Measurements from ENCODE around the gene EPS8.

Gene EPS8

DNA sequence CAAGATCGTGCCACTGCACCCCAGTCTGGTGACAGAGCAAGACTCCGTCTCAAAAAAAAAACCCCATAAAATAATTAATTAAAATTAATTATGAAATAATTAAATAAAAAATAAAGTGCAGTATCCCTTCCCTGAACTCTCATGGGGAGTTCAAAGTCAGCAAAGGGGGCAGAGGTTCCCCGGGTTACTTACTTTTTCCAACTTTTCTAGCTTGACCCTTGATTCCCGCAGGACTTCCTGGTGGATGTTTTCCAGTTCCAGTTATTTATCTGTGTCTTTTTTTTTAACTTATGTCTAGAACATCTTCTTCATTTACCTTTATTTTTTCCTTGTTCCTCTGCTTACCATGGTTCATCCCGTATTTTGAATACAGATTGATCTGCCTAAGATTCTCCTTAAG is 197.4 kb downstream of the EPS8 start:
- TF ChIP-seq POLR2AphosphoS5 (IDR thresholded peaks at IDR 0.05; ENCODE audit: low read depth, low read length) (no peak), TAF1 (IDR thresholded peaks at IDR 0.05; ENCODE audit: borderline replicate concordance, insufficient read depth, low read length) (no peak), SIN3A (IDR thresholded peaks at IDR 0.05; ENCODE audit: borderline replicate concordance, insufficient read depth, low read length) (no peak), FOXP2 (optimal IDR thresholded peaks at IDR 0.05; ENCODE audit: borderline replicate concordance, extremely low read depth, extremely low read length, insufficient read depth) (no peak)
- TF ChIP-seq, protein P1, sequence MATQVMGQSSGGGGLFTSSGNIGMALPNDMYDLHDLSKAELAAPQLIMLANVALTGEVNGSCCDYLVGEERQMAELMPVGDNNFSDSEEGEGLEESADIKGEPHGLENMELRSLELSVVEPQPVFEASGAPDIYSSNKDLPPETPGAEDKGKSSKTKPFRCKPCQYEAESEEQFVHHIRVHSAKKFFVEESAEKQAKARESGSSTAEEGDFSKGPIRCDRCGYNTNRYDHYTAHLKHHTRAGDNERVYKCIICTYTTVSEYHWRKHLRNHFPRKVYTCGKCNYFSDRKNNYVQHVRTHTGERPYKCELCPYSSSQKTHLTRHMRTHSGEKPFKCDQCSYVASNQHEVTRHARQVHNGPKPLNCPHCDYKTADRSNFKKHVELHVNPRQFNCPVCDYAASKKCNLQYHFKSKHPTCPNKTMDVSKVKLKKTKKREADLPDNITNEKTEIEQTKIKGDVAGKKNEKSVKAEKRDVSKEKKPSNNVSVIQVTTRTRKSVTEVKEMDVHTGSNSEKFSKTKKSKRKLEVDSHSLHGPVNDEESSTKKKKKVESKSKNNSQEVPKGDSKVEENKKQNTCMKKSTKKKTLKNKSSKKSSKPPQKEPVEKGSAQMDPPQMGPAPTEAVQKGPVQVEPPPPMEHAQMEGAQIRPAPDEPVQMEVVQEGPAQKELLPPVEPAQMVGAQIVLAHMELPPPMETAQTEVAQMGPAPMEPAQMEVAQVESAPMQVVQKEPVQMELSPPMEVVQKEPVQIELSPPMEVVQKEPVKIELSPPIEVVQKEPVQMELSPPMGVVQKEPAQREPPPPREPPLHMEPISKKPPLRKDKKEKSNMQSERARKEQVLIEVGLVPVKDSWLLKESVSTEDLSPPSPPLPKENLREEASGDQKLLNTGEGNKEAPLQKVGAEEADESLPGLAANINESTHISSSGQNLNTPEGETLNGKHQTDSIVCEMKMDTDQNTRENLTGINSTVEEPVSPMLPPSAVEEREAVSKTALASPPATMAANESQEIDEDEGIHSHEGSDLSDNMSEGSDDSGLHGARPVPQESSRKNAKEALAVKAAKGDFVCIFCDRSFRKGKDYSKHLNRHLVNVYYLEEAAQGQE (IDR thresholded peaks at IDR 0.05; ENCODE audit: insufficient read depth in 1 of 2, low read depth in 2 of 2, low read length in 2 of 2), result no peak

DNA sequence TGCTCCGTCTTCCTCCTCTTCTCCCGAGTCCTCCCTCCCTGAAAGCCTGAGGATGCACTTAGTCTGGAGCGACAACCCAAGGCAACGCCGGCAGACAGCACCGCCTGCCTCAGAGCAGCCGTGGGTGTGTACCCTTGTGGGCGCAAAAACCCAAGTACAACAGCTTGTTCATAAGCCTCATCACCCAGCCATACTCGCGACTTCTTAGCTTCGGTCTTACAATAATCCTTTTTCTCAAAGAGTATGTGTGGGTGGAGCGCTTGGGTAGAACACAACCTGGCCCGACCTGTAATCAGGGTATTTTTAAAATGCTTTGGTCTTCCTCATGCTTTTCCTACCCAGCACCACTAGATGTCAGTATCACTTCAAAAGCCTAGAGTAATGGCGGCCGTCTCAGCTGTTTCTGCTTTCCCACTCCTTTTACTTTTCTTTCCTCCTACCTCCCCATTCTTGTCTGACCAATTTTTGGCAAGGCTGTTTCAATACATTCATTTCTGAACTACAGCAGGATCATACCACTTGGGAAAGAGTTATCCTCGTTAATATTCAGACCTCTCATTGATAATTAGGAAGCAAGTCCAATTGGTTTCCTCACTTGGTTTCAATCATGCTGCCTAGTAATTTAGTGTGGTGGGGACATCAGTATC is 198.9 kb downstream of the EPS8 start:
- TF ChIP-seq SIN3A (IDR thresholded peaks at IDR 0.05; ENCODE audit: borderline replicate concordance, insufficient read depth, low read length) (no peak), POLR2AphosphoS5 (IDR thresholded peaks at IDR 0.05; ENCODE audit: low read depth, low read length) (no peak), FOXP2 (optimal IDR thresholded peaks at IDR 0.05; ENCODE audit: borderline replicate concordance, extremely low read depth, extremely low read length, insufficient read depth) (no peak), TAF1 (IDR thresholded peaks at IDR 0.05; ENCODE audit: borderline replicate concordance, insufficient read depth, low read length) (no peak)
- TF ChIP-seq, protein P1 (IDR thresholded peaks at IDR 0.05; ENCODE audit: insufficient read depth in 1 of 2, low read depth in 2 of 2, low read length in 2 of 2), result no peak

DNA sequence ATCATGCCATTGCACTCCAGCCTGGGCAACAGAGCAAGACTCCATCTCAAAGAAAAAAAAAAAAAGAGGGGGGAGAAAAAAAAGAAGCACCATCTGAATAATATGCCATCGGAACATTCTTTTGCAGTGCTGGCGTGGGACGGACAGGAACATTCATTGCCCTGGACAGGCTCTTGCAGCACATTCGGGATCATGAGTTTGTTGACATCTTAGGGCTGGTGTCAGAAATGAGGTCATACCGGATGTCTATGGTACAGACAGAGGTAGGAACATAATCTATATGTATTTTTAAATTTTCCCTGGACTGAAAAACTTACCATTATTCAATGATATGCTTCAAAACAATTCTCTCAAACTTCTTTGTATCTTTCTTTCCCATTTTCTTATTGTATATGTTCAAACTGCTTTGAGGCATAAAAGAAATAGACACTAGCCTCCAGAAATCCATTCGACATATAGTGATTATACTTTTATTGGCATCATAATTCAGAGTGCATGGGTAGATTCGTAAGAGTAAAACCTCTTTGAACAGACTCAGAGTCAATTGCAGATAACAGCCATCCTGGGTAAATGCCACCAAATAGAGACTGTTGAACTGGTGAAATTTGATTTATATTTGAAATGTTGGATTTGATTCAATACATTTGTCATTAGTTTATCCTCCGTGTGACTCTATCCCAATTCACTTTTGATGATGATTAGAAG is 199.7 kb downstream of the EPS8 start:
- TF ChIP-seq, protein P1 (IDR thresholded peaks at IDR 0.05; ENCODE audit: insufficient read depth in 1 of 2, low read depth in 2 of 2, low read length in 2 of 2), result no peak
- TF ChIP-seq SIN3A (IDR thresholded peaks at IDR 0.05; ENCODE audit: borderline replicate concordance, insufficient read depth, low read length), result no peak

DNA sequence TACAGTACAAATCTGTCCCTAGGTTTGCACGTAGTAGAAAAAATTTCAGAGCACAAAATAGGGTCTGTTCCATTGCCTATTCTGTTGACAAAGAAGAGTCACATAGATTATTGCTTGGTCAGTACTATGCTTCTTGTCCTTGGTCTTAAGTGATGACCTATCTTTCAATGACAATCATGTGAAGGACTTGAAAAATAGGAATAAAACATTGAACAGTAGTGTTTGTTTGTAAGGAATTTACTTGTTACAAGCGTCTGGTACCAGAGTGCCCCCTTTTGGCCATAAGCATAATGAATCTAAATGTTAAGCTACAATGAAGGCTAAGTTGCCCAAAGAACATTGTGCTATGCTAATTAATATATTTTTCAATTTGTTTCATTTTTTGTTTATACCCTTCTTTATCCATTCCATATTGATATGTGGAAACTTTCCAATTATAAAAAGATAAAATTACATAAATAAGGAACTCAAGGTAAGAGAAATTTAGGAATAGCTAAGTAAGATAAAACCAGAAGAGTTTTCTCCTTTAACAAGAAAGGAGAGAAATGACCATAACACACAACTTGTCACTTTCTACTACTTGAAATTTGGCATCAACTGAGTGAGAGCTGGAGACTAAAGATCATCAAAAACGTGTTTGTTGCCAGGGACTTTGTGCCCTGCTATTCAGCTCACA is 204.7 kb downstream of the EPS8 start:
- no peak for TF ChIP-seq POLR2AphosphoS5 (IDR thresholded peaks at IDR 0.05; ENCODE audit: low read depth, low read length)
- TF ChIP-seq, protein P1 (IDR thresholded peaks at IDR 0.05; ENCODE audit: insufficient read depth in 1 of 2, low read depth in 2 of 2, low read length in 2 of 2), result no peak
- TF ChIP-seq SIN3A (IDR thresholded peaks at IDR 0.05; ENCODE audit: borderline replicate concordance, insufficient read depth, low read length), result no peak
- TF ChIP-seq FOXP2 (optimal IDR thresholded peaks at IDR 0.05; ENCODE audit: borderline replicate concordance, extremely low read depth, extremely low read length, insufficient read depth), result no peak
- no peak for TF ChIP-seq TAF1 (IDR thresholded peaks at IDR 0.05; ENCODE audit: borderline replicate concordance, insufficient read depth, low read length)

Measured in PFSK-1 (cell line).